ENCODE data around the gene SARNP.

The SARNP gene

GRCh38 chr12:55712700-55713415 lies 104.7 kb downstream of the SARNP start:
- Mint-ChIP-seq H3K4me3 (no peak overlapping the region), H3K4me1 (ENCODE audit: low read depth) (peaks cover 35% of the 10 kb centered on the region), H3K36me3 (ENCODE audit: low read depth) (peaks cover 20% of the 10 kb centered on the region), H3K9me3 (no peaks in the 10 kb centered on the region), H3K27ac (no peak overlapping the region), H3K27me3 (peaks cover 15% of the 10 kb centered on the region)
- DNase-seq, result no peak

GRCh38 chr12:55711786-55712553 lies 105.6 kb downstream of the SARNP start:
- Mint-ChIP-seq H3K27me3 (peaks cover 20% of the 10 kb centered on the region), H3K9me3 (no peaks in the 10 kb centered on the region), H3K4me3 (no peak overlapping the region), H3K4me1 (ENCODE audit: low read depth) (peaks cover 31% of the 10 kb centered on the region), H3K36me3 (ENCODE audit: low read depth) (peaks cover 11% of the 10 kb centered on the region), H3K27ac (no peak overlapping the region)
- DNase-seq, result no peak

- Mint-ChIP-seq H3K27ac (no peak overlapping the region), H3K36me3 (ENCODE audit: low read depth) (no peaks in the 10 kb centered on the region), H3K4me3 (peak overlapping the region; percentile 77), H3K27me3 (peaks cover 29% of the 10 kb centered on the region), H3K9me3 (no peaks in the 10 kb centered on the region), H3K4me1 (ENCODE audit: low read depth) (peaks cover 19% of the 10 kb centered on the region)
- DNase-seq, result no peak
These were observed 108.8 kb downstream of the SARNP start for GRCh38 chr12:55708695-55709233.

GRCh38 chr12:55707841-55708694 lies 109.5 kb downstream of the SARNP start, which contains the start of gene ITGA7:
Gene ITGA7, minus strand, starts transcription at chr12:55707904. Its CDS starts 222 bp downstream, at chr12:55707682.
- Mint-ChIP-seq H3K4me3 (peak within 1 kb of the TSS; percentile 77), H3K36me3 (ENCODE audit: low read depth) (no peaks in the 10 kb centered on the region), H3K4me1 (ENCODE audit: low read depth) (peaks cover 19% of the 10 kb centered on the region), H3K27me3 (peaks cover 29% of the 10 kb centered on the region), H3K27ac (no peak within 1 kb of the TSS), H3K9me3 (no peaks in the 10 kb centered on the region)
- peak; percentile 77 for DNase-seq
